ENCODE data around the gene ENTPD6. TPM values are rescaled to one million over a fixed set of nuclear protein-coding genes. Genes with fewer than 3 reads are reported as not detected.

ENTPD6 gene
- total RNA-seq, 1 donor from 2014 or later = 32.3 TPM

- Histone ChIP-seq H3K9me3 (ENCODE audit: low read depth) (no peaks in the 10 kb centered on the region), H3K36me3 (peaks cover 6% of the 10 kb centered on the region), H3K4me2 (no peak overlapping the region), H3K9ac (no peak overlapping the region), H2AFZ (replicated peaks) (no peak overlapping the region), H3K4me3 (no peak overlapping the region), H3K4me1 (no peaks in the 10 kb centered on the region), H3F3A (ENCODE audit: low read depth) (no peaks in the 10 kb centered on the region), H3K79me2 (ENCODE audit: low read depth) (peaks cover 5% of the 10 kb centered on the region), H4K20me1 (ENCODE audit: low read depth) (no peaks in the 10 kb centered on the region), H3K27me3 (no peaks in the 10 kb centered on the region), H3K27ac (no peak overlapping the region)
- H3K36me3 Mint-ChIP-seq = peaks cover 40% of the 10 kb centered on the region
- peaks cover 4% of the 10 kb centered on the region for H3K4me1 Mint-ChIP-seq
- H3K27ac Mint-ChIP-seq = no peak overlapping the region
- H3K27me3 Mint-ChIP-seq (ENCODE audit: insufficient read depth, low read depth) = no peaks in the 10 kb centered on the region
- no peak for TF ChIP-seq EZH2phosphoT487 (IDR thresholded peaks at IDR 0.05)
- TF ChIP-seq CTCF (IDR thresholded peaks at IDR 0.05) = no peak
- TF ChIP-seq EZH2 (IDR thresholded peaks at IDR 0.05) = no peak
- peaks cover 2% of the 10 kb centered on the region for H3K9me3 Mint-ChIP-seq
- no peak overlapping the region for H3K4me3 Mint-ChIP-seq
- no peak for DNase-seq (ENCODE audit: low spot score)
Measured at GRCh38 chr20:25270829-25271251, 75.3 kb downstream of the ENTPD6 start.

- no peaks in the 10 kb centered on the region for H3K36me3 ChIP-seq
- Mint-ChIP-seq H3K4me1 (peaks cover 4% of the 10 kb centered on the region), H3K9me3 (no peaks in the 10 kb centered on the region), H3K36me3 (peaks cover 33% of the 10 kb centered on the region), H3K27ac (no peak overlapping the region), H3K27me3 (ENCODE audit: insufficient read depth, low read depth) (no peaks in the 10 kb centered on the region), H3K4me3 (no peak overlapping the region)
- no peak for DNase-seq (ENCODE audit: low spot score)
- H3K4me2 ChIP-seq = no peak overlapping the region
- H3F3A ChIP-seq (ENCODE audit: low read depth) = no peaks in the 10 kb centered on the region
- H3K4me3 ChIP-seq = no peak overlapping the region
- no peaks in the 10 kb centered on the region for H3K4me1 ChIP-seq
- H3K79me2 ChIP-seq (ENCODE audit: low read depth) = peaks cover 2% of the 10 kb centered on the region
- no peak overlapping the region for H2AFZ ChIP-seq (replicated peaks)
- H3K9ac ChIP-seq = no peak overlapping the region
- no peak overlapping the region for H3K27ac ChIP-seq
- TF ChIP-seq EZH2phosphoT487 (IDR thresholded peaks at IDR 0.05) = no peak
- H3K9me3 ChIP-seq (ENCODE audit: low read depth) = no peaks in the 10 kb centered on the region
- no peaks in the 10 kb centered on the region for H3K27me3 ChIP-seq
- H4K20me1 ChIP-seq (ENCODE audit: low read depth) = no peaks in the 10 kb centered on the region
Measured at GRCh38 chr20:25271486-25272222, 76.1 kb downstream of the ENTPD6 start.

GRCh38 chr20:25272223-25273000 is 76.9 kb downstream of the ENTPD6 start:
- Mint-ChIP-seq H3K4me3 (no peak overlapping the region), H3K27ac (peak overlapping the region; percentile 74), H3K36me3 (peaks cover 27% of the 10 kb centered on the region), H3K27me3 (ENCODE audit: insufficient read depth, low read depth) (no peaks in the 10 kb centered on the region), H3K9me3 (no peaks in the 10 kb centered on the region), H3K4me1 (peaks cover 4% of the 10 kb centered on the region)
- no peaks in the 10 kb centered on the region for H4K20me1 ChIP-seq (ENCODE audit: low read depth)
- no peaks in the 10 kb centered on the region for H3K9me3 ChIP-seq (ENCODE audit: low read depth)
- H3K9ac ChIP-seq = no peak overlapping the region
- H3K27me3 ChIP-seq = no peaks in the 10 kb centered on the region
- no peaks in the 10 kb centered on the region for H3F3A ChIP-seq (ENCODE audit: low read depth)
- H3K36me3 ChIP-seq = no peaks in the 10 kb centered on the region
- no peak overlapping the region for H3K27ac ChIP-seq
- no peaks in the 10 kb centered on the region for H3K4me1 ChIP-seq
- H3K79me2 ChIP-seq (ENCODE audit: low read depth) = no peaks in the 10 kb centered on the region
- H3K4me2 ChIP-seq = no peak overlapping the region
- TF ChIP-seq EZH2 (IDR thresholded peaks at IDR 0.05) = no peak
- no peak for TF ChIP-seq EZH2phosphoT487 (IDR thresholded peaks at IDR 0.05)
- TF ChIP-seq CTCF (IDR thresholded peaks at IDR 0.05) = no peak
- no peak for DNase-seq (ENCODE audit: low spot score)
- no peak overlapping the region for H2AFZ ChIP-seq (replicated peaks)
- H3K4me3 ChIP-seq = no peak overlapping the region
